ENCODE results near the gene TRIO.

Gene TRIO

GRCh38 chr5:14161825-14162556, 18.8 kb downstream of the TRIO start:
- DNase-seq (no peak), ATAC-seq (no peak)
- Mint-ChIP-seq H3K27me3 (peaks cover 5% of the 10 kb centered on the region), H3K9me3 (peaks cover 8% of the 10 kb centered on the region), H3K4me3 (no peak overlapping the region), H3K36me3 (ENCODE audit: low read depth) (no peaks in the 10 kb centered on the region), H3K4me1 (no peaks in the 10 kb centered on the region), H3K27ac (no peak overlapping the region)

GRCh38 chr5:14164164-14165163, 21.3 kb downstream of the TRIO start:
- Mint-ChIP-seq H3K4me1 (peaks cover 8% of the 10 kb centered on the region), H3K27ac (no peak overlapping the region), H3K4me3 (no peak overlapping the region), H3K27me3 (peaks cover 3% of the 10 kb centered on the region), H3K36me3 (ENCODE audit: low read depth) (no peaks in the 10 kb centered on the region), H3K9me3 (peaks cover 8% of the 10 kb centered on the region)
- ATAC-seq (no peak), DNase-seq (no peak)

DNA sequence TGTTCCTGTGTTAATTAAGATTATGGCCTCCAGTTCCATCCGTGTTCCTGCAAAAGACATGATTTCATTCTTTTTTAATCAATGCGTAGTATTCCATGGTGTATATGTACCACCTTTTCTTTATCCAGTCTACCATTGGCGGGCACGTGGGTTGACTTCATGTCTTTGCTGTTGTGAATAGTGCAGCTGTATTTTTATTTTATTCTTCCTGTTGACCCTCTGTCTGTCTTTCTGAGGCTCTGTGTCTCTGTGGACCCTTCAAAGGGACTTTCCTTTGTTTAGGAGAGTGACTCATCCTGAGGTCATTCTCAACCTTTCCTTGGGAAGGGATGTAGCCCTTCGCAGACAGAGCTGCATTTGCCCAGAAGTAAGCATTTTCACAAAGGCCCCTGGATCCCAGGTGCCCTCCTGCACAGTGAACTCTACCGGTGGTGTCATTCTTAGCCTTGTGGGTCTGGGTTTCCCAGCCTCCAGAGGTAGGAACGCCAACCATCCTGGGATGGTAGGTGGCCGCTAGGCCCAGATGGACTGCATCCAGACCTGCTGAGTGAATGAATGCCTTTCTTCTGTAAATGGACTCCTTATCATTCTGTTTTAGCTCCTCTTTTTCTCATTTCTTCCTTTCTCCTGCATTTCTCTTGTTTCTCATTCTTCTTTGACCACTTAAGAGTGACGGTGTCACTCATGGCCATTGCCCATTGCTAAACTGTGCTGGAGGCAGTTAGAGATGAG, 22.4 kb downstream of the TRIO start:
- DNase-seq (no peak), ATAC-seq (no peak)
- H3K4me3 Mint-ChIP-seq = no peak overlapping the region
- H3K27me3 Mint-ChIP-seq = peaks cover 4% of the 10 kb centered on the region
- peaks cover 8% of the 10 kb centered on the region for H3K9me3 Mint-ChIP-seq
- H3K36me3 Mint-ChIP-seq (ENCODE audit: low read depth) = no peaks in the 10 kb centered on the region
- H3K4me1 Mint-ChIP-seq = peaks cover 10% of the 10 kb centered on the region
- H3K27ac Mint-ChIP-seq = no peak overlapping the region

DNA sequence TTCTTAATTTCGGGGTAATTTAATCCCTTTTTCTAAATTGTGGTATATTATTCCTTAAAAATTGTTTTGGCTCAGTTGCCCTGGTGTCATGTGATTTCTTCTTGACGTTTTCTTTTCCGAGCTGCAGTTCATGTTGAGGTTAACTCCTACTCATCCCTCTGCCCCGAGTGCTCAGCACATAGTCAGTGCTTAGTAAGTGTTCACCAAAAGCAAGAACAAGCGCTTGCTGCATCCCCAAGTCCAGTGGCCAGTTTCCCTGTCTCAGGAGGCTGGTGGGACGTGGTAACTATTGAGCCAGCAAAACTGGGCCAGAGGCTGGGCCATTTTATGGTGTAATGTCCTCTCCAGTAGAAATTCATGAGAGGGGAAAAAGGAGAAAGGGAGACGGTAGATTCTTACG, 23.3 kb downstream of the TRIO start:
- DNase-seq (no peak), ATAC-seq (no peak)
- peaks cover 8% of the 10 kb centered on the region for H3K9me3 Mint-ChIP-seq
- H3K4me1 Mint-ChIP-seq = peaks cover 10% of the 10 kb centered on the region
- no peaks in the 10 kb centered on the region for H3K36me3 Mint-ChIP-seq (ENCODE audit: low read depth)
- H3K4me3 Mint-ChIP-seq = no peak overlapping the region
- no peak overlapping the region for H3K27ac Mint-ChIP-seq
- H3K27me3 Mint-ChIP-seq = peaks cover 4% of the 10 kb centered on the region

GRCh38 chr5:14167211-14167845, 24.2 kb downstream of the TRIO start:
- ATAC-seq = peak; percentile 40
- Mint-ChIP-seq H3K27me3 (peaks cover 8% of the 10 kb centered on the region), H3K27ac (no peak overlapping the region), H3K4me1 (peaks cover 14% of the 10 kb centered on the region), H3K9me3 (peaks cover 8% of the 10 kb centered on the region), H3K4me3 (no peak overlapping the region), H3K36me3 (ENCODE audit: low read depth) (no peaks in the 10 kb centered on the region)
- no peak for DNase-seq

- no peaks in the 10 kb centered on the region for H3K36me3 Mint-ChIP-seq (ENCODE audit: low read depth)
- ATAC-seq (no peak), DNase-seq (no peak)
- H3K4me1 Mint-ChIP-seq = peaks cover 20% of the 10 kb centered on the region
- no peak overlapping the region for H3K4me3 Mint-ChIP-seq
- H3K9me3 Mint-ChIP-seq = peaks cover 7% of the 10 kb centered on the region
- H3K27me3 Mint-ChIP-seq = peaks cover 8% of the 10 kb centered on the region
- no peak overlapping the region for H3K27ac Mint-ChIP-seq
These were observed 25.1 kb downstream of the TRIO start for GRCh38 chr5:14168144-14168792.

DNA sequence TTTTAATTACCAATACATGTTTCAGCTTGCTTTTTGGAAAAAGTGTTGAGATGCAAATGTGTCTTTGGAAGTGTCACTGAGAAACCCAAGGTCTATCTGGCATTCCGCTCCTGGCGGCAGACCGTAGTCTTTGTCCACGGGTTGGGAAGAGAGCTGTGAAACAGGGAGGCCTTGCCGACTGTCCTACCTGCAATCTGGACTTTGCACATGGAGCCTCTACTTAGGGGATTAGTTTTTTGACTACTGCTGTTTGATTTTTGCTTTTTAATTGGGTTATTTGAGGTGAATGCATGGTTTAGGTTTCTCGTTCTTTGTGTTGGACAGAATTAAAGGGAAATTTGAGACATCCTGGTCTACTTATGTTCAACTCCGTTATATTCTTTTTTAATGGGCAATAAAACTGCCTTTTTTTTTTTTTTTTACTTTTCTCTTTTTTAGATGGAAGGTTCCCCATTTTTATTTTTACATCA, 25.7 kb downstream of the TRIO start:
- peaks cover 9% of the 10 kb centered on the region for H3K27me3 Mint-ChIP-seq
- H3K27ac Mint-ChIP-seq = no peak overlapping the region
- H3K4me3 Mint-ChIP-seq = no peak overlapping the region

GRCh38 chr5:14171046-14171445, 27.9 kb downstream of the TRIO start:
- no peak overlapping the region for H3K27ac Mint-ChIP-seq

More for the DNA sequence above, 25.7 kb downstream of the TRIO start:
- DNase-seq = no peak
- Mint-ChIP-seq H3K4me1 (peaks cover 22% of the 10 kb centered on the region), H3K36me3 (ENCODE audit: low read depth) (no peaks in the 10 kb centered on the region), H3K9me3 (peaks cover 3% of the 10 kb centered on the region)
- no peak for ATAC-seq

DNA sequence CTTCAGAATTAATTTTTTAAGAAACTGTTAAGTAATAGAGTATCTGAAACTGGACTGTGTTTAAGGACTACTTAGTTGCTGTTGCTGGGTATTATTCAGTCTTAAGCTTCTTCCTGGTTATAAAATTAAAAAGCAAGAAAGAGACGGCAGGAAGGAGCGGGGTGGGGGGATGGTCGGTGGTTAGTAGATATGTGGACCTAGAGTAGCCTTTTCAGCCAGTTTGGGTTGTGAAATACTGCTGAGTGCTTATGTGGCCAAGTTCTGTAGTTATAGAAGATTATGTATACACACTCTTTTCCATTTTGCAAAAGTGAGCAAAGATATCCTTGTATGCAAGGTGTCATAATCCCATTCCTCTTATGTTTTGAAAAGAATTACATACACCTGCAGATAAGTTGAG, 28.5 kb downstream of the TRIO start:
- Mint-ChIP-seq H3K27me3 (peaks cover 9% of the 10 kb centered on the region), H3K9me3 (no peaks in the 10 kb centered on the region), H3K27ac (no peak overlapping the region), H3K4me3 (no peak overlapping the region), H3K4me1 (peaks cover 27% of the 10 kb centered on the region), H3K36me3 (ENCODE audit: low read depth) (no peaks in the 10 kb centered on the region)
- DNase-seq (no peak), ATAC-seq (no peak)

More at GRCh38 chr5:14171046-14171445, 27.9 kb downstream of the TRIO start:
- Mint-ChIP-seq H3K4me1 (peaks cover 27% of the 10 kb centered on the region), H3K4me3 (no peak overlapping the region), H3K27me3 (peaks cover 9% of the 10 kb centered on the region), H3K9me3 (no peaks in the 10 kb centered on the region), H3K36me3 (ENCODE audit: low read depth) (no peaks in the 10 kb centered on the region)
- DNase-seq (no peak), ATAC-seq (no peak)

GRCh38 chr5:14172149-14172795, 29.1 kb downstream of the TRIO start:
- H3K9me3 Mint-ChIP-seq = no peaks in the 10 kb centered on the region
- DNase-seq = no peak
- ATAC-seq = no peak
- no peaks in the 10 kb centered on the region for H3K36me3 Mint-ChIP-seq (ENCODE audit: low read depth)
- peaks cover 27% of the 10 kb centered on the region for H3K4me1 Mint-ChIP-seq
- peaks cover 9% of the 10 kb centered on the region for H3K27me3 Mint-ChIP-seq
- H3K27ac Mint-ChIP-seq = no peak overlapping the region
- H3K4me3 Mint-ChIP-seq = no peak overlapping the region

- Mint-ChIP-seq H3K4me3 (no peak overlapping the region), H3K27ac (no peak overlapping the region), H3K9me3 (no peaks in the 10 kb centered on the region), H3K4me1 (peaks cover 24% of the 10 kb centered on the region), H3K27me3 (peaks cover 9% of the 10 kb centered on the region), H3K36me3 (ENCODE audit: low read depth) (no peaks in the 10 kb centered on the region)
- no peak for ATAC-seq
- no peak for DNase-seq
These were observed 30.5 kb downstream of the TRIO start for GRCh38 chr5:14173377-14174229.

DNA sequence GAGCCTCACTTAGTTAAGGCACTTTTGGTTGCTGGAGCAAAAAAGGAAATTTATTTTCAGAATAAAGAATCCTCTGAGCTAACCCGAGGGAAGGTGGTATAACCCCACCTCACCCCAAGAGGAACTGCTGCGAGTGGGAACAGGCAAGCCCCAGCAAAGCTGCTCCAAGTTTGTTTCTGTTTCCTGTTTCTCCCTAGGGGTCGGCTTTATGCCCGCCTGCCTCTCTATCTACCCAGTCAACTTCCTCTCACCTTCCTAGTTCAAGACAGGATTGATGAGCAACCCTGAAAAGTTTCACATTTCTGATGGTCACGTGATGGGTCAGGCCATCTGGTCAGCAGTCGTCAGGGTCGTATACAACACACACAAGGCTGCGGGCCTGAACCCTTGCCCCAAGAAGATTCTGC, 31.1 kb downstream of the TRIO start:
- H3K4me3 Mint-ChIP-seq = no peak overlapping the region
- no peaks in the 10 kb centered on the region for H3K36me3 Mint-ChIP-seq (ENCODE audit: low read depth)
- ATAC-seq = no peak
- no peak for DNase-seq
- peaks cover 21% of the 10 kb centered on the region for H3K4me1 Mint-ChIP-seq
- no peaks in the 10 kb centered on the region for H3K9me3 Mint-ChIP-seq
- H3K27ac Mint-ChIP-seq = no peak overlapping the region
- peaks cover 9% of the 10 kb centered on the region for H3K27me3 Mint-ChIP-seq
